Heart right ventricle (tissue), 16 donors: ENCODE measurements around the gene COLEC12. TPM values are rescaled to one million over a fixed set of nuclear protein-coding genes. Genes with fewer than 3 reads are reported as not detected.
A peak's percentile ranks its signal among the peaks of the same experiment; 100 is the strongest.

Experiments used
- ATAC-seq, 8 donors: fragments of 200-7000 bp; cut with Tn5 transposase; one replicate each; pipeline ENCODE4 v1.9.1; 2020; ENCODE audit warnings: mild to moderate bottlenecking in 8 of 8, moderate library complexity in 8 of 8, moderate number of reproducible peaks in 1 of 8
- DNase-seq, 2 donors: peaks; one replicate each; pipeline ENCODE4 v3.0.0-alpha.2; 2020
- H3K27ac ChIP-seq, 10 donors: fragments of 200-600 bp; sonication (generic) in 2 of 10; one replicate each; pipeline versions ENCODE4 v1.5.0 to v1.8.0; 2020 to 2022; ENCODE audit warnings: mild to moderate bottlenecking in 3 of 10
- H3K27me3 ChIP-seq, 7 donors: fragments of 200-600 bp; one replicate each; pipeline ENCODE4 v1.8.0; 2021 to 2022; ENCODE audit warnings: mild to moderate bottlenecking in 2 of 7
- H3K36me3 ChIP-seq, 9 donors: fragments of 200-600 bp; sonication (generic) in 1 of 9; one replicate each; pipeline versions ENCODE4 v1.5.0 to v1.8.0; 2020 to 2022; ENCODE audit warnings: mild to moderate bottlenecking in 2 of 9
- H3K4me1 ChIP-seq, 9 donors: fragments of 200-600 bp; sonication (generic) in 1 of 9; one replicate each; pipeline versions ENCODE4 v1.5.0 to v1.8.0; 2020 to 2022; ENCODE audit warnings: mild to moderate bottlenecking in 4 of 9
- H3K4me3 ChIP-seq, 10 donors: fragments of 200-600 bp; sonication (generic) in 2 of 10; one replicate each; pipeline versions ENCODE4 v1.5.0 to v1.8.0; 2020 to 2022; ENCODE audit warnings: mild to moderate bottlenecking in 7 of 10, moderate library complexity in 2 of 10
- H3K9me3 ChIP-seq, 11 donors: fragments of 200-600 bp in 10 of 11; sonication (generic) in 2 of 11; one replicate each; pipeline versions ENCODE4 v1.5.0 to v1.8.0; 2013 to 2022; ENCODE audit warnings: mild to moderate bottlenecking in 2 of 11, control low read depth in 1 of 11, moderate library complexity in 1 of 11
- WGBS, 2 donors: extraction: QIAGEN DNeasy Blood & Tissue Kit; methylation state at CpG; one replicate each; pipeline ENCODE4 v1.1.7; 2013; ENCODE audit warnings: inconsistent platforms in 1 of 2; 5-methylcytosine and 5-hydroxymethylcytosine counted together
- intact Hi-C, 10 donors: fragments of 100-400 bp; cut with DNase I; formaldehyde crosslinking; loops; one replicate each; pipeline versions ENCODE4 v1.11.1 to v1.14.2; 2022
- polyA plus RNA-seq, 2 donors: library from polyadenylated mRNA; stranded (reverse); fragments of 200-250 nt; gene quantifications; one replicate each; pipeline ENCODE4 v1.2.3, GENCODE V29; 2013
- total RNA-seq, 10 donors: library from RNA; stranded (reverse); fragmentation: NEBNext Ultra II Directional in 3 of 10; extraction: Animal tissue kit (Norgen Biotek cat#: 25700) in 3 of 10; gene quantifications; one replicate each; pipeline versions ENCODE4 v1.2.1 to v1.2.4, GENCODE V29; 2021 to 2023
- TF ChIP-seq, protein P1 (sequence below), 9 donors: fragments of 200-600 bp; sonication (generic) in 2 of 9; IDR thresholded peaks; one replicate each; pipeline versions ENCODE4 v1.5.0 to v1.8.0; 2021 to 2022; ENCODE audit warnings: antibody characterized with exemption in 9 of 9, mild to moderate bottlenecking in 5 of 9, moderate library complexity in 1 of 9
- donor health status: Arrhythmogenic right ventricular cardiomyopathy.
- donor health status: ischemic (EF 13 %, LVEDD 7.1; RV severe dilation, severe dysfunction).
- donor health status: healthy with polysubstance abuse.
- donor health status: DM: no; HTN: yes; CAD: no.
- donor health status: DM: no; HTN: no; CAD: no.
- donor health status: ischemic (EF 25% LVEDD 6.9; RV normal size, moderate dysfunction).
- donor health status: ischemic (EF 25% LVEDD 5.7; RV mildly dilated, moderate dysfunction).
- donor health status: healthy.
- donor health status: DM: yes; HTN: yes; CAD: no.
- donor health status: Ischemic cardiomyopathy.
- donor health status: ischemic (EF 35%, LVEDD 5.7; RV mildly dilated, moderate dysfunction).
- donor health status: nonischemic (EF 11% LVEDD 7.7; RV severe dilation, severe dysfunction).
- donor health status: DM: yes; HTN: yes; CAD: no.
- donor health status: PGD.
- donor health status: ischemic (EF 29% LVEDD 5.4; RV normal size, mild dysfunction).
- donor health status: nonischemic (EF 23%, LVEDD 6.1; RV moderate dilation, normal function).

Gene COLEC12
- total and polyA plus RNA-seq, 12 donors: 2.8 to 15.4 (median 6.2) TPM

DNA sequence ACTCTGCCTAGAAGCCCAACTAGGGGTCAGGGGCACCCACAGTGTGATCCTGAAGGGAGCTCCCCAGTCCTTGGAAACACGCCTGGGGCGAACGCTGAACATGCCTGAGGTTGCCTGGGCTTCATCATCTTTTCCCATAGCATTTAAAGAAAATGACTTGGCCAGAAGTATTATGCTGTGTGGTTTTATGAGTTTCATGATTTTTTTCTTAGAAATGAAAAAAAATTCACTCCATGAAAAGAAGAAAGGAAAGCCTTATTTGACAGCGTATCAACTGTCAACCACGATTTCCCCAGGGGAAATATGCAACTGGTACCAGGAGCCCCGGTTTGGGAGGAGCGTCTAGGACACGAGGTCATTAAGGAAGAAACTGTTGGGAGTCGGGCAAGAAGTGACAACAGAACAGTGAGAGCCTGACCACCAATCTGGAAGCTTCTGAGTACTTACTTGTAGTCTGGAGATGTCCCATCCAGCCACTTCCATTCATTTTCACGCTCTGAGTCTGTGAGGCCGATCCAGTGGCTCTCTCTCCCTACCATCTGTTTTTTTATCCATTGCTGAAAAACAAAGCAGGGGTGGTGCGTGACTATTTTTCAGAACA lies 169.2 kb downstream of the COLEC12 start:
- intact Hi-C loops: no loop called here
- ATAC-seq (peak in 6 of 8 donors; percentile 16 to 52 (median 28)), DNase-seq (no peak)
- TF ChIP-seq, protein P1, sequence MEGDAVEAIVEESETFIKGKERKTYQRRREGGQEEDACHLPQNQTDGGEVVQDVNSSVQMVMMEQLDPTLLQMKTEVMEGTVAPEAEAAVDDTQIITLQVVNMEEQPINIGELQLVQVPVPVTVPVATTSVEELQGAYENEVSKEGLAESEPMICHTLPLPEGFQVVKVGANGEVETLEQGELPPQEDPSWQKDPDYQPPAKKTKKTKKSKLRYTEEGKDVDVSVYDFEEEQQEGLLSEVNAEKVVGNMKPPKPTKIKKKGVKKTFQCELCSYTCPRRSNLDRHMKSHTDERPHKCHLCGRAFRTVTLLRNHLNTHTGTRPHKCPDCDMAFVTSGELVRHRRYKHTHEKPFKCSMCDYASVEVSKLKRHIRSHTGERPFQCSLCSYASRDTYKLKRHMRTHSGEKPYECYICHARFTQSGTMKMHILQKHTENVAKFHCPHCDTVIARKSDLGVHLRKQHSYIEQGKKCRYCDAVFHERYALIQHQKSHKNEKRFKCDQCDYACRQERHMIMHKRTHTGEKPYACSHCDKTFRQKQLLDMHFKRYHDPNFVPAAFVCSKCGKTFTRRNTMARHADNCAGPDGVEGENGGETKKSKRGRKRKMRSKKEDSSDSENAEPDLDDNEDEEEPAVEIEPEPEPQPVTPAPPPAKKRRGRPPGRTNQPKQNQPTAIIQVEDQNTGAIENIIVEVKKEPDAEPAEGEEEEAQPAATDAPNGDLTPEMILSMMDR (IDR thresholded peaks at IDR 0.05): no peak
- Histone ChIP-seq H3K36me3 (peaks cover 0 to 11% (median 0%) of the 10 kb centered on the region in 9 donors), H3K27me3 (no peaks in the 10 kb centered on the region), H3K9me3 (no peaks in the 10 kb centered on the region), H3K27ac (peak overlapping the region in 7 of 10 donors; percentile 1 to 71 (median 51)), H3K4me3 (no peak overlapping the region), H3K4me1 (peaks cover 6 to 45% (median 23%) of the 10 kb centered on the region in 9 donors)
- WGBS, 2 donors: 53 to 70% methylated on average over 12 of the region's 12 CpGs

DNA sequence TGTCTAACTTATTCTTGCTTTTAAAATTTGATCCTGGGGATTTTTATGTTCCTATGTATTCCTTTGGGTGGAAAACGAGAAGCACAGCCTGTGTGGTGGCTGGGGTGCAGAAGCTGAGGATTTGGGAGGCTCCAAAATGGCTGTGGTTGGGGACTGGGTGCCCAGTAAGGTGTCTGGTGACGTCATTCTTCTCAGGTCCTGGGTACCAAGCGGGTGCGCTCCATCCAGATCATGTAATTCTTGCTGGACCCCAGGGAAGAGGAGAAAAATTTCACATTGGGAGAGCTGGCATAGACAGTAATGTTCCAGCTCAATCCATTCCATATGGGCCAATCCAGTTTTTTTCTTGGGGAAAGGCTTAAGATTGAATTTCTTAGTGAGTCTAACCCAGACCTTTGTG lies 171.6 kb downstream of the COLEC12 start:
- ATAC-seq (no peak), DNase-seq (no peak)
- Histone ChIP-seq H3K4me3 (no peak overlapping the region), H3K36me3 (peaks cover 0 to 6% (median 0%) of the 10 kb centered on the region in 9 donors), H3K27me3 (no peaks in the 10 kb centered on the region), H3K4me1 (peaks cover 6 to 34% (median 23%) of the 10 kb centered on the region in 9 donors), H3K9me3 (no peaks in the 10 kb centered on the region), H3K27ac (no peak overlapping the region)
- intact Hi-C loops: no loop called here
- WGBS, 2 donors: 96 to 97% methylated on average over 4 of the region's 4 CpGs
- TF ChIP-seq, protein P1 (IDR thresholded peaks at IDR 0.05): no peak

DNA sequence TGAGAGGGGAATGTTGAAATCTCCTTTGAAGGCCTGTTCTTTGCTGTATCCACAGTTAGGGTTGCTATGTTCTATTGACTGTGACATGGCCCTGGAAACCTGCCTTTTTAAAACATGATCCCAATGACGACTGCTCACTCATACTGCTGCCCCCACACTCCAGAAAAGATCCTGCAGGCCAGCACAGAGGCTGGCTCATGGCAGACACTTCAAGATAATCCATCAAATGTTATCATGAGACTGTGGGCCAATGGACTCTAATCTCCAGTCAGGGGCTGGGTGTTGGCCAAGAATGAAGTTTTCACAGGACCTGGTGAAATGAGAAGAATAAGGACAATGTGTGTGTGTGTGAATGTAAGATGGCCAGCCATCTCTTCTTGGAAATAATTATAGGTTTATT lies 173.7 kb downstream of the COLEC12 start:
- no peak overlapping the region for H3K4me3 ChIP-seq
- intact Hi-C loops: no loop called here
- no peaks in the 10 kb centered on the region for H3K9me3 ChIP-seq
- 44 to 64% methylated on average over 1 of the region's 1 CpG for WGBS, 2 donors
- TF ChIP-seq, protein P1 (IDR thresholded peaks at IDR 0.05): no peak
- peaks cover 0 to 6% (median 0%) of the 10 kb centered on the region in 9 donors for H3K36me3 ChIP-seq
- DNase-seq (no peak), ATAC-seq (no peak)
- H3K4me1 ChIP-seq: peaks cover 0 to 35% (median 21%) of the 10 kb centered on the region in 9 donors
- no peak overlapping the region for H3K27ac ChIP-seq
- H3K27me3 ChIP-seq: no peaks in the 10 kb centered on the region

DNA sequence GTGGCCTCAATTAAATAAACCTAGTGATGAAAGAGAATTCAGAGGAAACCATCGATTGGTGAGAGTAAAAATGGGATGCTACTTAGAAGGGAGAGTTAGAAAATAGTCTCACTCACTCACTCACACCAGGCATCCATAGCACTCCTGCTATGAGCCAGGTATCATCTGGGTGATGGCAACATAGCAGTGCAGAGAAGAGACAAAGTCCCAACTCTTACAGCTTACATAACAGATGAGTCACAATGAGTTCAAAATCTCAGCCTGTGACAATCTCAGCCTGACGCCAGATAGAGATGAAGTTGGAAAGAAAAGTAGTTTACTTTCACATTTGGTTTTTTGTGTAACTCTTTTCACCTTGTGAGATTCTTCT lies 177.3 kb downstream of the COLEC12 start:
- intact Hi-C loops: no loop called here
- Histone ChIP-seq H3K36me3 (no peaks in the 10 kb centered on the region), H3K27ac (peak overlapping the region in 4 of 10 donors; percentile 6 to 48 (median 43)), H3K4me1 (peaks cover 0 to 27% (median 16%) of the 10 kb centered on the region in 9 donors), H3K9me3 (no peaks in the 10 kb centered on the region), H3K27me3 (no peaks in the 10 kb centered on the region), H3K4me3 (no peak overlapping the region)
- 74 to 81% methylated on average over 2 of the region's 2 CpGs for WGBS, 2 donors
- DNase-seq: no peak
- TF ChIP-seq, protein P1 (IDR thresholded peaks at IDR 0.05): no peak
- ATAC-seq: peak in 7 of 8 donors; percentile 37 to 80 (median 65)
